H9 (cell line): Measurements from ENCODE around the gene FKRP. TPM values are rescaled to one million over a fixed set of nuclear protein-coding genes. Genes with fewer than 3 reads are reported as not detected.

Experiments used
- DNase-seq: peaks from one replicate; pipeline ENCODE4 v3.0.0-alpha.2; 2017
- H2AFZ ChIP-seq: one replicate; pipeline ENCODE4 v1.6.1; 2013; ENCODE audit warnings: mild to moderate bottlenecking, low read length, control low read depth, moderate library complexity
- H2AK5ac ChIP-seq: 2 replicates; pipeline ENCODE4 v1.6.1; 2013; ENCODE audit warnings: low read length, control low read depth, mixed read lengths; ENCODE audit not compliant: insufficient read length
- H2BK120ac ChIP-seq: one replicate; pipeline ENCODE4 v1.6.1; 2013; ENCODE audit warnings: low read depth, mild to moderate bottlenecking, low read length, control low read depth, inconsistent platforms; ENCODE audit not compliant: poor library complexity, severe bottlenecking
- H2BK12ac ChIP-seq: 2 replicates; pipeline ENCODE4 v1.6.1; 2013; ENCODE audit warnings: low read length, control low read depth, mixed read lengths, low read depth; ENCODE audit not compliant: insufficient read length
- H2BK15ac ChIP-seq: 2 replicates; pipeline ENCODE4 v1.6.1; 2013; ENCODE audit warnings: low read depth, low read length, control low read depth
- H2BK20ac ChIP-seq: one replicate; pipeline ENCODE4 v1.6.1; 2013; ENCODE audit warnings: low read depth, mild to moderate bottlenecking, low read length, control low read depth, inconsistent platforms; ENCODE audit not compliant: poor library complexity, severe bottlenecking
- H2BK5ac ChIP-seq: 2 replicates; pipeline ENCODE4 v1.6.1; 2013; ENCODE audit warnings: low read length, control low read depth, mixed read lengths; ENCODE audit not compliant: insufficient read length
- H3K14ac ChIP-seq: 2 replicates; pipeline ENCODE4 v1.6.1; 2013; ENCODE audit warnings: low read length, control low read depth; ENCODE audit not compliant: insufficient read depth
- H3K18ac ChIP-seq: 2 replicates; pipeline ENCODE4 v1.6.1; 2013; ENCODE audit warnings: low read depth, mild to moderate bottlenecking, mixed read lengths, low read length, control low read depth; ENCODE audit not compliant: insufficient read length
- H3K23ac ChIP-seq: 2 replicates; pipeline ENCODE4 v1.6.1; 2013; ENCODE audit warnings: low read length, control low read depth, mixed read lengths, low read depth; ENCODE audit not compliant: insufficient read length
- H3K23me2 ChIP-seq: 2 replicates; pipeline ENCODE4 v1.6.1; 2013; ENCODE audit warnings: low read depth, mild to moderate bottlenecking, mixed read lengths, low read length, control low read depth; ENCODE audit not compliant: insufficient read length, poor library complexity, severe bottlenecking
- H3K27ac ChIP-seq: 2 replicates; pipeline ENCODE4 v1.5.1; 2013; ENCODE audit warnings: low read length, control low read depth, mixed read lengths, low read depth; ENCODE audit not compliant: insufficient read length
- H3K27me3 ChIP-seq: 2 replicates; pipeline ENCODE4 v1.6.1; 2013; ENCODE audit warnings: low read length, control low read depth, inconsistent platforms; ENCODE audit not compliant: insufficient read depth
- H3K4ac ChIP-seq: 2 replicates; pipeline ENCODE4 v1.6.1; 2013; ENCODE audit warnings: low read depth, mild to moderate bottlenecking, control low read depth, inconsistent platforms, low read length, moderate library complexity
- H3K4me1 ChIP-seq: 2 replicates; pipeline ENCODE4 v1.6.1; 2013; ENCODE audit warnings: low read length, control low read depth, inconsistent platforms; ENCODE audit not compliant: insufficient read depth
- H3K4me2 ChIP-seq: 2 replicates; pipeline ENCODE4 v1.6.1; 2013; ENCODE audit warnings: low read length, control low read depth, mixed read lengths; ENCODE audit not compliant: insufficient read length, insufficient read depth
- H3K56ac ChIP-seq: 2 replicates; pipeline ENCODE4 v1.6.1; 2013; ENCODE audit warnings: low read depth, mild to moderate bottlenecking, mixed read lengths, low read length, control low read depth; ENCODE audit not compliant: insufficient read length
- H3K79me1 ChIP-seq: 2 replicates; pipeline ENCODE4 v1.6.1; 2013; ENCODE audit warnings: low read depth, mild to moderate bottlenecking, moderate library complexity, low read length, control low read depth, inconsistent platforms; ENCODE audit not compliant: insufficient read depth, poor library complexity, severe bottlenecking
- H3K79me2 ChIP-seq: 2 replicates; pipeline ENCODE4 v1.6.1; 2013; ENCODE audit warnings: low read length, control low read depth, inconsistent platforms; ENCODE audit not compliant: insufficient read depth
- H3K9ac ChIP-seq: 2 replicates; pipeline ENCODE4 v1.6.1; 2013; ENCODE audit warnings: low read length, control low read depth, mixed read lengths; ENCODE audit not compliant: insufficient read length; ENCODE audit errors: extremely low read depth
- H3K9me3 ChIP-seq: one replicate; pipeline ENCODE4 v1.6.1; 2013; ENCODE audit warnings: low read depth, low read length, inconsistent platforms; ENCODE audit not compliant: control insufficient read depth
- H3T11ph ChIP-seq: one replicate; pipeline ENCODE4 v1.6.1; 2013; ENCODE audit warnings: mild to moderate bottlenecking, low read length, control low read depth, inconsistent platforms
- H4K20me1 ChIP-seq: one replicate; pipeline ENCODE4 v1.6.1; 2013; ENCODE audit not compliant: control insufficient read depth, insufficient read length, insufficient read depth
- H4K5ac ChIP-seq: 2 replicates; pipeline ENCODE4 v1.6.1; 2013; ENCODE audit warnings: low read depth, mild to moderate bottlenecking, mixed read lengths, low read length, control low read depth; ENCODE audit not compliant: insufficient read length
- H4K8ac ChIP-seq: replicated peaks from 2 replicates; pipeline ENCODE4 v1.6.1; 2013; ENCODE audit warnings: low read length, control low read depth, mixed read lengths, low read depth; ENCODE audit not compliant: insufficient read length
- H4K91ac ChIP-seq: 2 replicates; pipeline ENCODE4 v1.6.1; 2013; ENCODE audit warnings: low read depth, mild to moderate bottlenecking, moderate library complexity, mixed read lengths, low read length, control low read depth; ENCODE audit not compliant: insufficient read length
- H3K27ac Mint-ChIP-seq, 3 experiments: 2 replicates in 2 of 3; 3 replicates in 1 of 3; pipeline ENCODE4 v1.8.0; 2020 to 2021; ENCODE audit warnings: mixed read lengths in 3 of 3, mild to moderate bottlenecking in 1 of 3, moderate library complexity in 1 of 3
- H3K27me3 Mint-ChIP-seq: 2 replicates; pipeline ENCODE4 v1.8.0; 2021; ENCODE audit warnings: low read depth, mild to moderate bottlenecking, moderate library complexity, mixed read lengths
- H3K36me3 Mint-ChIP-seq, 3 experiments: 2 replicates in 2 of 3; 3 replicates in 1 of 3; pipeline ENCODE4 v1.8.0; 2020 to 2021; ENCODE audit warnings: low read depth in 3 of 3, mixed read lengths in 3 of 3; ENCODE audit not compliant: insufficient read depth in 1 of 3
- H3K4me1 Mint-ChIP-seq, 2 experiments: 2 replicates each; pipeline ENCODE4 v1.8.0; 2020; ENCODE audit warnings: mixed read lengths in 2 of 2
- H3K4me3 Mint-ChIP-seq, 2 experiments: 2 replicates in 1 of 2; 3 replicates in 1 of 2; pipeline ENCODE4 v1.8.0; 2020 to 2021; ENCODE audit warnings: mild to moderate bottlenecking in 2 of 2, mixed read lengths in 2 of 2, moderate library complexity in 1 of 2
- H3K9me3 Mint-ChIP-seq, 2 experiments: 2 replicates in 1 of 2; 3 replicates in 1 of 2; pipeline ENCODE4 v1.8.0; 2020; ENCODE audit warnings: mild to moderate bottlenecking in 2 of 2, mixed read lengths in 2 of 2, moderate library complexity in 1 of 2
- CTCF ChIP-seq: fragments of 200-600 bp; sonication (generic); conservative IDR thresholded peaks from 3 replicates; pipeline ENCODE4 v1.8.0; 2021; ENCODE audit warnings: antibody characterized with exemption, mild to moderate bottlenecking
- WGBS: extraction: QIAGEN DNeasy Blood & Tissue Kit; methylation state at CpG from one replicate; pipeline ENCODE4 v1.1.7; 2013; ENCODE audit warnings: missing lambda C conversion rate, low lambda C conversion rate, mixed read lengths; ENCODE audit not compliant: insufficient read length; ENCODE audit errors: extremely low coverage; 5-methylcytosine and 5-hydroxymethylcytosine counted together
- total RNA-seq: library from RNA; stranded (reverse); gene quantifications from 2 replicates; pipeline ENCODE4 v1.2.1, GENCODE V29; 2021

The FKRP gene
- total RNA-seq, 1 experiment from 2014 or later: 42.2 TPM

GRCh38 chr19:46726551-46726950 lies 19.3 kb upstream of the FKRP start:
- Histone ChIP-seq H4K5ac (no peak overlapping the region), H3K79me2 (no peaks in the 10 kb centered on the region), H2AK5ac (no peak overlapping the region), H4K91ac (no peak overlapping the region), H3K56ac (no peak overlapping the region), H3K4me1 (no peaks in the 10 kb centered on the region), H3K4ac (no peak overlapping the region), H2BK5ac (no peak overlapping the region), H2AFZ (no peak overlapping the region), H2BK20ac (no peak overlapping the region), H3T11ph (no peak overlapping the region), H2BK15ac (no peak overlapping the region), H3K27ac (no peak overlapping the region), H3K23me2 (no peaks in the 10 kb centered on the region), H3K79me1 (no peaks in the 10 kb centered on the region), H3K18ac (no peak overlapping the region), H4K20me1 (no peaks in the 10 kb centered on the region), H3K4me2 (no peak overlapping the region), H2BK12ac (no peak overlapping the region), H4K8ac (no peak overlapping the region), H3K23ac (no peak overlapping the region), H3K14ac (no peak overlapping the region), H2BK120ac (no peak overlapping the region), H3K9ac (no peak overlapping the region), H3K27me3 (no peaks in the 10 kb centered on the region), H3K9me3 (no peaks in the 10 kb centered on the region)
- H3K36me3 Mint-ChIP-seq: peaks cover 47 to 88% (median 86%) of the 10 kb centered on the region in 3 experiments
- H3K4me1 Mint-ChIP-seq: peaks cover 16 to 27% of the 10 kb centered on the region in 2 experiments
- no peaks in the 10 kb centered on the region; the same call in 1 of the 2 replicates for H3K27me3 Mint-ChIP-seq
- TF ChIP-seq CTCF: no peak
- peak overlapping the region; percentile 85 to 94 (median 87); a peak in 5 of 7 replicates for H3K27ac Mint-ChIP-seq
- peak overlapping the region in 1 of 2 experiments; percentile 50; a peak in 2 of 5 replicates for H3K4me3 Mint-ChIP-seq
- DNase-seq: no peak
- WGBS: no CpG with 5 or more reads among the region's 10 CpGs
- H3K9me3 Mint-ChIP-seq: no peaks in the 10 kb centered on the region
